GM12878 (cell line): ENCODE measurements around the gene LORICRIN.

Experiments used
- CEBPB ChIP-seq, 2 experiments: fragments of 150-350 bp in 1 of 2; IDR thresholded peaks; 2 replicates each; pipeline ENCODE4 v1.6.1; 2012 to 2014; ENCODE audit warnings: low read depth in 2 of 2, low read length in 2 of 2, borderline replicate concordance in 1 of 2, inconsistent platforms in 1 of 2
- EP300 ChIP-seq, 2 experiments: fragments of 150-350 bp in 1 of 2; IDR thresholded peaks; 2 replicates each; pipeline ENCODE4 v1.6.1; 2011 to 2012; ENCODE audit warnings: low read depth in 2 of 2, low read length in 2 of 2, borderline replicate concordance in 1 of 2, improper control_type of control experiment in 1 of 2, inconsistent platforms in 1 of 2; ENCODE audit not compliant: control insufficient read depth in 1 of 2
- TCF7 ChIP-seq: IDR thresholded peaks from 2 replicates; pipeline ENCODE4 v1.6.1; 2014; ENCODE audit warnings: antibody characterized with exemption, borderline replicate concordance
- TF ChIP-seq, protein P1 (sequence below): IDR thresholded peaks from 2 replicates; pipeline ENCODE4 v1.6.1; 2011; ENCODE audit warnings: low read depth, mild to moderate bottlenecking, low read length, moderate library complexity, borderline replicate concordance; ENCODE audit errors: extremely low read depth
- TF ChIP-seq, protein P2 (sequence below): IDR thresholded peaks from 2 replicates; pipeline ENCODE4 v1.6.1; 2012; ENCODE audit warnings: mild to moderate bottlenecking, low read depth, low read length
- TF ChIP-seq, protein P3 (sequence below): fragments of 450-650 bp; IDR thresholded peaks from 2 replicates; pipeline ENCODE4 v1.6.1; 2017; ENCODE audit warnings: mild to moderate bottlenecking
- TF ChIP-seq, protein P4 (sequence below), 3 experiments: IDR thresholded peaks in 2 of 3; conservative IDR thresholded peaks in 1 of 3; 2 replicates each; pipeline ENCODE4 v1.5.1; 2011; ENCODE audit warnings: low read depth in 3 of 3, low read length in 3 of 3, mild to moderate bottlenecking in 3 of 3, control low read depth in 2 of 3, moderate library complexity in 2 of 3, inconsistent platforms in 1 of 3, mixed read lengths in 1 of 3; ENCODE audit not compliant: control insufficient read depth in 2 of 3, insufficient read depth in 1 of 3; ENCODE audit errors: extremely low read depth in 1 of 3

DNA sequence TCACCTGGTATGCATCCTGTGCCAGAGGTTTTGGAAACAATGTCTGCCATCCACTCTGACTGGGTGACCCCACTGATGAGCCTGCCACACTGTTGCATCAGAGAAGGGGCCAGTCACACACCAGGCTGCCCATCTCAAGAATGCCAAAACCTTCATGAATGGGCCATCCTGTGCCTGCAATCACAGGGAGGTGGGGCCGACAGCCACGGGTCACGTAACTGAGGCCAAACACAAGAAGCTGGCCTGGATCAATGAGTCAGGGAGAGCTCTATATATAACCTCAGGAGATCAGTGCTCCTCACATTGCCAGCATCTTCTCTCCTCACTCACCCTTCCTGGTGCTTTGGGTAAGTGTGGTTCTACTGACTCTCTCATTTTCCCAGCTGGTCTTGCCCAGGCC lies at the start of gene LORICRIN:
- TF ChIP-seq, protein P1, sequence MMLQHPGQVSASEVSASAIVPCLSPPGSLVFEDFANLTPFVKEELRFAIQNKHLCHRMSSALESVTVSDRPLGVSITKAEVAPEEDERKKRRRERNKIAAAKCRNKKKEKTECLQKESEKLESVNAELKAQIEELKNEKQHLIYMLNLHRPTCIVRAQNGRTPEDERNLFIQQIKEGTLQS: no peak
- TF ChIP-seq TCF7 (no peak), CEBPB (IDR thresholded peaks at IDR 0.05; ENCODE audit: borderline replicate concordance in 1 of 2, low read depth in 2 of 2, low read length in 2 of 2) (no peak), EP300 (IDR thresholded peaks at IDR 0.05; ENCODE audit: borderline replicate concordance in 1 of 2, control insufficient read depth in 1 of 2, low read depth in 2 of 2, low read length in 2 of 2) (no peak)
- TF ChIP-seq, protein P2, sequence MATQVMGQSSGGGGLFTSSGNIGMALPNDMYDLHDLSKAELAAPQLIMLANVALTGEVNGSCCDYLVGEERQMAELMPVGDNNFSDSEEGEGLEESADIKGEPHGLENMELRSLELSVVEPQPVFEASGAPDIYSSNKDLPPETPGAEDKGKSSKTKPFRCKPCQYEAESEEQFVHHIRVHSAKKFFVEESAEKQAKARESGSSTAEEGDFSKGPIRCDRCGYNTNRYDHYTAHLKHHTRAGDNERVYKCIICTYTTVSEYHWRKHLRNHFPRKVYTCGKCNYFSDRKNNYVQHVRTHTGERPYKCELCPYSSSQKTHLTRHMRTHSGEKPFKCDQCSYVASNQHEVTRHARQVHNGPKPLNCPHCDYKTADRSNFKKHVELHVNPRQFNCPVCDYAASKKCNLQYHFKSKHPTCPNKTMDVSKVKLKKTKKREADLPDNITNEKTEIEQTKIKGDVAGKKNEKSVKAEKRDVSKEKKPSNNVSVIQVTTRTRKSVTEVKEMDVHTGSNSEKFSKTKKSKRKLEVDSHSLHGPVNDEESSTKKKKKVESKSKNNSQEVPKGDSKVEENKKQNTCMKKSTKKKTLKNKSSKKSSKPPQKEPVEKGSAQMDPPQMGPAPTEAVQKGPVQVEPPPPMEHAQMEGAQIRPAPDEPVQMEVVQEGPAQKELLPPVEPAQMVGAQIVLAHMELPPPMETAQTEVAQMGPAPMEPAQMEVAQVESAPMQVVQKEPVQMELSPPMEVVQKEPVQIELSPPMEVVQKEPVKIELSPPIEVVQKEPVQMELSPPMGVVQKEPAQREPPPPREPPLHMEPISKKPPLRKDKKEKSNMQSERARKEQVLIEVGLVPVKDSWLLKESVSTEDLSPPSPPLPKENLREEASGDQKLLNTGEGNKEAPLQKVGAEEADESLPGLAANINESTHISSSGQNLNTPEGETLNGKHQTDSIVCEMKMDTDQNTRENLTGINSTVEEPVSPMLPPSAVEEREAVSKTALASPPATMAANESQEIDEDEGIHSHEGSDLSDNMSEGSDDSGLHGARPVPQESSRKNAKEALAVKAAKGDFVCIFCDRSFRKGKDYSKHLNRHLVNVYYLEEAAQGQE: no peak
- TF ChIP-seq, protein P3, sequence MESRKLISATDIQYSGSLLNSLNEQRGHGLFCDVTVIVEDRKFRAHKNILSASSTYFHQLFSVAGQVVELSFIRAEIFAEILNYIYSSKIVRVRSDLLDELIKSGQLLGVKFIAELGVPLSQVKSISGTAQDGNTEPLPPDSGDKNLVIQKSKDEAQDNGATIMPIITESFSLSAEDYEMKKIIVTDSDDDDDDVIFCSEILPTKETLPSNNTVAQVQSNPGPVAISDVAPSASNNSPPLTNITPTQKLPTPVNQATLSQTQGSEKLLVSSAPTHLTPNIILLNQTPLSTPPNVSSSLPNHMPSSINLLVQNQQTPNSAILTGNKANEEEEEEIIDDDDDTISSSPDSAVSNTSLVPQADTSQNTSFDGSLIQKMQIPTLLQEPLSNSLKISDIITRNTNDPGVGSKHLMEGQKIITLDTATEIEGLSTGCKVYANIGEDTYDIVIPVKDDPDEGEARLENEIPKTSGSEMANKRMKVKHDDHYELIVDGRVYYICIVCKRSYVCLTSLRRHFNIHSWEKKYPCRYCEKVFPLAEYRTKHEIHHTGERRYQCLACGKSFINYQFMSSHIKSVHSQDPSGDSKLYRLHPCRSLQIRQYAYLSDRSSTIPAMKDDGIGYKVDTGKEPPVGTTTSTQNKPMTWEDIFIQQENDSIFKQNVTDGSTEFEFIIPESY: no peak
- TF ChIP-seq, protein P4, sequence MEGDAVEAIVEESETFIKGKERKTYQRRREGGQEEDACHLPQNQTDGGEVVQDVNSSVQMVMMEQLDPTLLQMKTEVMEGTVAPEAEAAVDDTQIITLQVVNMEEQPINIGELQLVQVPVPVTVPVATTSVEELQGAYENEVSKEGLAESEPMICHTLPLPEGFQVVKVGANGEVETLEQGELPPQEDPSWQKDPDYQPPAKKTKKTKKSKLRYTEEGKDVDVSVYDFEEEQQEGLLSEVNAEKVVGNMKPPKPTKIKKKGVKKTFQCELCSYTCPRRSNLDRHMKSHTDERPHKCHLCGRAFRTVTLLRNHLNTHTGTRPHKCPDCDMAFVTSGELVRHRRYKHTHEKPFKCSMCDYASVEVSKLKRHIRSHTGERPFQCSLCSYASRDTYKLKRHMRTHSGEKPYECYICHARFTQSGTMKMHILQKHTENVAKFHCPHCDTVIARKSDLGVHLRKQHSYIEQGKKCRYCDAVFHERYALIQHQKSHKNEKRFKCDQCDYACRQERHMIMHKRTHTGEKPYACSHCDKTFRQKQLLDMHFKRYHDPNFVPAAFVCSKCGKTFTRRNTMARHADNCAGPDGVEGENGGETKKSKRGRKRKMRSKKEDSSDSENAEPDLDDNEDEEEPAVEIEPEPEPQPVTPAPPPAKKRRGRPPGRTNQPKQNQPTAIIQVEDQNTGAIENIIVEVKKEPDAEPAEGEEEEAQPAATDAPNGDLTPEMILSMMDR (IDR thresholded peaks at IDR 0.05 in 2 of 3, conservative IDR thresholded peaks at IDR 0.05 in 1 of 3; ENCODE audit: control insufficient read depth in 2 of 3, extremely low read depth in 1 of 3, insufficient read depth in 1 of 3, low read depth in 3 of 3, low read length in 3 of 3): no peak
